Measurements from ENCODE around the gene HEATR3.

HEATR3 gene

DNA sequence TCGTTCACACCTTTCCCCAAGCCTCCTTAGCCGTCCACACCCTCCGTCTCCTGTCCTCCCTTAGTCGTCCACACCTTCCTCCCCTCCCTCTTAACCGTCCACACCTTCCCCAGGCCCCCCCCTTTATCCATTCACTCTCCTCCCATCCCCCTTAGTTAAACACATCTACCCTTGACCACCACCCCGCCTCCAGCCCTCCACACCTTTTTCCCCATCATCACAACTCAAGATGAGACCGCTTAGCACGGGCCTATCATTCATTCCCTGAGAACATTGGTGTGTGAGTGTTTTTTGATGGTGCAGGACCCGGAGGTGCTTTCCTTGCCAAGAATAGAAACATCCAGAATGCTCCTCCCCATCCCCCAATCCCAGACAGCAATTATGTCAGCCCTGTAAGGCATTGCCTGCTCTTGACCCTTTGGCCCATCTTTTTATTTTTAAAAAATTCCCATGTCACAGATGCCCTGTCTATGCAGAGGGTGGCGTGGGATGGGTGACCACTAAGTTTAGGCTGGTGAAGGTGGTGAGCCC, 88.7 kb downstream of the HEATR3 start:
- no peak for DNase-seq

DNA sequence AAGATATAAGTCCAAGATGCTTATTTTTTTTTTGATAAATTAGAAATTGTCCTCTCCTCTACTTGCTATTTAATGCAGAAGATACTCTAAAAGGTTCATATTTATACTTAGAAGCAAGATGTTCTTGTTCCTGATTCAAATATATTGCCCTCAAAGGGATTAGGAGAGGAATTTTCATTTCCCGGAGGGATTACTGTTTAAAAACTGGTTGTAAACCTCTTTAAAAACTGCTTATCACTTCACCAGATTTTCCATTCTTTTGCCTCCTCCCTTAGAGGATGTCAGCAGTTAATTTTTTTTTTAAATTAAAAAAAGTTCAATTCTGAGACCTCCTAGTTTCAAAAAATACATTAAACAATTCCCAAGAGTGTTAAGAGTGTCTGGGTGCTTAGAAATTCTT, 90.2 kb downstream of the HEATR3 start:
- DNase-seq = no peak
